Stimulated activated CD8-positive, alpha-beta memory T cell treated with anti-CD3 and anti-CD28 coated beads, Interleukin-4, amount 100 ng/mL, for 1 hour (primary cell): Measurements from ENCODE around the gene SND1.
"Not testable (repeated sequence)": the region's sequence is repeated elsewhere in the genome, so short reads cannot be mapped to it uniquely, and the experiment has no call there.

Experiments
- DNase-seq, 2 donors: peaks; one replicate each; pipeline ENCODE4 v3.0.0-alpha.2; 2020; ENCODE audit warnings: low read depth in 2 of 2, low spot score in 1 of 2

Gene SND1

DNA sequence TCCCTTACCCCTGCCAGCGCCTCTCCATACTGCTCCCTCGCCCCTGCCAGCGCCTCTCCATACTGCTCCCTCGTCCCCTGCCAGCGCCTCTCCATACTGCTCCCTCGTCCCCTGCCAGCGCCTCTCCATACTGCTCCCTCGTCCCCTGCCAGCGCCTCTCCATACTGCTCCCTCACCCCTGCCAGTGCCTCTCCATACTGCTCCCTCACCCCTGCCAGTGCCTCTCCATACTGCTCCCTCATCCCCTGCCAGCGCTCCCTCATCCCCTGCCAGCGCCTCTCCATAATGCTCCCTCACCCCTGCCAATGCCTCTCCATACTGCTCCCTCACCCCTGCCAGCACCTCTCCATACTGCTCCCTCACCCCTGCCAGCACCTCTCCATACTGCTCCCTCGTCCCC, 455.5 kb downstream of the SND1 start:
- DNase-seq, result not testable (repeated sequence)

GRCh38 chr7:128108129-128108528, 456.1 kb downstream of the SND1 start:
- no peak for DNase-seq

DNA sequence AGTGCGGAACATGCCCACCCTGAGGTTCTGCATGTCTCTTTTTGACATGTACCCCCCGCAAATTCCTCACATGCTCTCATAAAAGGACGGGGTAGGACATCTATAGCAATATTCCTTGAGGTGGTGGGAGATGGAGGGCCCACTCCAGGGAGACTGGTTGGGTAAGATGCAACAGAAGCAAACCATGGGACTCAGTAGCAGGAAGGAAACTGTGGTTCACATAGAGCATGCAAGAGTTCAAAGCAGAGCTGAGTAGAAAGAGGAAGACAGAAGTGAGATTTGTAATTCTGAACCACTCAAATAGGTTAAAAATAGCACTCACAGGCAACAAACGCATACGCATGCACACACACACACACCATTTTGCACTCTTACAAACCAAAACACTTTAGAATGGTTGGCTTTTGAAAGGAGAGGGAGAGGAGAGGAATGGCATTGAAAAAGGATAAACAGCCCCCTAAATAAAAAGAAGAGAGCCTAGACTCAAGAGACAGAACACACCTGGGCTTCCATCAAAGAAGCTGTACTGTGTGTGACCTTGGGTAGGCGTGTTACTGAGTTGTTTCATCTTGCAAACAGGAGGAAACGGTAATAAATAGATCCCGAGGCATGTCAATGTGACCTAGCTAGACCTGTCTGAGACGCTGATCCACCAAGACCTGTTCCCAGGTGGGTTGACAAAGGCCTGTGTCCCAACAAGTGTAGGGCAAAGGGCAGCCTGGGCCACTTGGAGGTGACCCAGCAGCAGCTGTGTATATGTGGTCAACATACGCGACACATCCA, 456.8 kb downstream of the SND1 start:
- DNase-seq, result no peak

DNA sequence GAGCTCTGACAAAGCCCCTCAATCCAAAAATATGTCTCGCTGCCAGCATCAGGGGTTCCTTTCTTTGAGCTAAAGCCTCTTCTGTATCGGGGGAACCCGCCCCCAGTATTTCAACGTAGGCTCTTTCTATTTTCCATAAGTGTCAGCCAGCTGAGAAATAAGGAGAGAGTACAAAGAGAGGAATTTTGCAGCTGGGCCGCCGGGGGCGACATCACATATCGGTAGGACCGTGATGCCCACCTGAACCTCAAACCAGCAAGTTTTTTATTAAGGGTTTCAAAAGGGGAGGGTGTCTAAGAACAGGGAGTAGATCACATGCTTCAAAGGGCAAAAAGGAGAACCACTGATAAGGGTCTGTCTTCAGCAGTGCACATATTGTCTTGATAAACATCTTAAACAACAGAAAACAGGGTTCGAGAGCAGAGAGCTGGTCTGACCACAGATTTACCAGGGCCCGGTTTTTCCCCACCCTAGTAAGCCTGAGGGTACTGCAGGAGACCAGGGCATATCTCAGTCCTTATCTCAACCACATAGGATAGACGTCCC, 457.5 kb downstream of the SND1 start:
- not testable (repeated sequence) for DNase-seq

GRCh38 chr7:128110641-128111364, 458.8 kb downstream of the SND1 start:
- DNase-seq, result no peak

DNA sequence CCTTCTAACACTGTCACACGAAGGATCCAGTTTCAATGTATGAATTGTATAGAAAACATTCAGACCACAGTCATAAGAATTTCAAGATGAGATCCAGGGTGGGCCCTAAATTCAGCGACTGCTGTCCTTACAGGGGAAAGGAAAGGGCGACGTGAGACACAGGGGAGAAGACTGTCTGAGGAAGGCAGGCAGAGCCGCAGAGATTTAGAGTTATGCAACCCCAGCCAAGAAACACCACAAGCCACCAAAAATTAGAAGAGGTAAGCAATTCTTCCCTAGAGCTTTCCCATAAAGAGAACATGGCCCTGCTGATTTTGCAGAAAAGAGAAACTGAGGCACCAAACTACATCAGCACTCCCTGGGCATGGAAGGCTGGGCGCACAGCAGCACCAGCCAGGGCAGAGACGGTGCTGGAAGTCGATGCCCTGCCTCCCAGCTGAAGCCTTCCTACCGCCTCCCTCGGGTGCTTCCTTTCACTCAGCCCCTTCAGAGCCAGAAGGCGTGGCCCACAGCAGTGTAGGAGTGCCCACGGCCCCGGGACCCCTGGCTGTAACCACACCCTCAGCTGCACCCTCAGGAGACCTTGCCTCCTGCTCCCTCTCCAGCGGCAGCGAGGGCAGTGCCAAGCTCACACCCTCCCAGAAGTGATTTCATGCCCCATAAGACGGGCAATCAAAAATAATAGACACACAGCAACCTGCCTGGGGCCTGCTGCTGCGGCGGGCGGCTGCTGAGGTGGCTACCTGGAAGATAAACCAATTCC, 460.2 kb downstream of the SND1 start:
- no peak for DNase-seq

GRCh38 chr7:128112781-128113221, 460.8 kb downstream of the SND1 start:
- no peak for DNase-seq

DNA sequence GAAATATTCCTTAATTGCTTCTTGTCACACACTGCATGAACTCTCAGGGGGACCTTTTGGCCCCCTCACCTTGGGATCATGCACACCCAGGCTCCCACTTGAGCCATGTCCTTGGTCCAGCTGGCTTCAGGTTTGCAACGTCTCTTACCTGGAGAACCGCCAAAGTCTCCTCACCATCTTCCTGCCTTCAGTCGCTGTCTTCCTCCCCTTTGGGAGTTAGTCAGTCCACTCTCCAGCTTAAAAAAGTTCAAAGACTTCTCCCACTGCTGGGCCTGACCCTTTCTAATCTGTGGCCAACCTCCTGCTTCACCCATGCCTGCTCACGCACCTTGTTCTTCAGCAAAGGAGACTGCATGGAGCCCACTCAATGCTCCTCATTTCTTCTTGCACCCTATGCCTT, 461.8 kb downstream of the SND1 start:
- DNase-seq, result no peak

GRCh38 chr7:128114806-128115205, 462.8 kb downstream of the SND1 start:
- DNase-seq, result no peak

DNA sequence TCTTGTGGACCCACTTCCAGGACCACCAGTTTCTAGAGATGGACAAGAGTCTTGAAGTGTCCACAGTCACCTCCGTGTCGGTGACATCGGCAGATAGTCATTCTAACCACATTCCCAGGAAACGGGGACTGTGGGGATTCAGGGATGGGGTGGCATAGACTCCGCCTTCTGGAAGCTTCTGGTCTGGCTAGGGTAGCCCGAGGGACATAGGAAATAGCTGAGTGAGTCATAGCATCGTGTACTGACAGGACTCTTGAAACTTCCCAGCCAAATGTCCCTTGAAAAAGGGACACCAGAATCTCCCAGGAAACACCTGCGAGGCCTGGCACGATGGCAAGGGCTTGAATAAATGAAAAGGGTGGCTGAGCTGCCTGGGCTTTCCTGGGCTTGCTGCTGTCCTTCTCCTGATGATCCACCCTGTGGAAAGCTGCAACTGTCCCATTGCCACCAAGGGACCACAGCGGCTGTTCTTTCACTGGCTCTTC, 463.4 kb downstream of the SND1 start:
- no peak for DNase-seq

GRCh38 chr7:128115821-128116723, 464.1 kb downstream of the SND1 start:
- no peak for DNase-seq

DNA sequence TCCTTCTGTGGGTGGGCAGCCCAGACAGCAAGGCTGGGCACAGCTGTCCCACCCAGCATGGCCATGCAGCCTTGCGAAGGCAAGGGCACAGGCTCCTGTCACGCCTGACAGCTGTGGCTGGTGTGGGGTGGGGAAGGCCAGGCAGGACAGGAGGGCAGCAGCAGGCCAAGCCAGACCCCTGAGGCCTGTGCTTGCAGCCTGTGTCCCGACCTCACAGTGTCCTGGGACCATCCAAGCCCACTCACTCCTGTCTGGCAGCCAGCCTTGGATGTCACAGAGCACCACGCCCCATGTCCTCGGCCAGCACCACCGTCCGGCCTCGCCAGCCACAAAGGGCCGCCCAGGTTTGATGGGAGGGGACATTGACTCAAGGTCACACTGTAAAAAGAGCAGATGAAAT, 464.7 kb downstream of the SND1 start:
- no peak for DNase-seq

GRCh38 chr7:128117691-128118090, 465.7 kb downstream of the SND1 start:
- no peak for DNase-seq

- no peak for DNase-seq
Observed at GRCh38 chr7:128119036-128119435, 467.0 kb downstream of the SND1 start.

- no peak for DNase-seq
Observed at GRCh38 chr7:128120116-128120515, 468.1 kb downstream of the SND1 start.

DNA sequence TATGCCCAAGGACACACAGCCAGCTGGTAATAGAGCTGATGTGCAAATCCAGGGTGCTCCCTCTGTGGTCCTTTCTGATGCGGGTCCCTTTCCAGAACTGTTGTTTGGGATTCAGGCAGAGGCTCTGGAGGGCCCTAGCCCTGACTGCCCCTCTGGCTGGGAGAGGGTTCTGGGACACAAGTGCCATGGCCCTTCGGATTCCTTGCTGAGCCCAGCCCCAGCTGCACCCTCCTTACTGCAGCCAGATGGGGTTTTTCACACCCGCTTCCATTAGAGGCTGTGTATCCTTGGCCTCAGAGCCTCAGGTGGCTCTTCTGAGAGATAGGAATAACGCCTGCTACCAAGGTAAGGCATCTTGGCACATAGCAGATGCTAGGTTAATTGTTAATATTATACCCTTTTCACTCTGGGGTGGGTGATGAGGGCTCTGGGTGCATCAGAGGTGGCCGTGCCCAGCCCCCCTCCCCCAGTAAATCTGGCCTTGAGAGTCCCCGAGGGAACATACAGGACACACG, 469.0 kb downstream of the SND1 start:
- DNase-seq, result no peak

DNA sequence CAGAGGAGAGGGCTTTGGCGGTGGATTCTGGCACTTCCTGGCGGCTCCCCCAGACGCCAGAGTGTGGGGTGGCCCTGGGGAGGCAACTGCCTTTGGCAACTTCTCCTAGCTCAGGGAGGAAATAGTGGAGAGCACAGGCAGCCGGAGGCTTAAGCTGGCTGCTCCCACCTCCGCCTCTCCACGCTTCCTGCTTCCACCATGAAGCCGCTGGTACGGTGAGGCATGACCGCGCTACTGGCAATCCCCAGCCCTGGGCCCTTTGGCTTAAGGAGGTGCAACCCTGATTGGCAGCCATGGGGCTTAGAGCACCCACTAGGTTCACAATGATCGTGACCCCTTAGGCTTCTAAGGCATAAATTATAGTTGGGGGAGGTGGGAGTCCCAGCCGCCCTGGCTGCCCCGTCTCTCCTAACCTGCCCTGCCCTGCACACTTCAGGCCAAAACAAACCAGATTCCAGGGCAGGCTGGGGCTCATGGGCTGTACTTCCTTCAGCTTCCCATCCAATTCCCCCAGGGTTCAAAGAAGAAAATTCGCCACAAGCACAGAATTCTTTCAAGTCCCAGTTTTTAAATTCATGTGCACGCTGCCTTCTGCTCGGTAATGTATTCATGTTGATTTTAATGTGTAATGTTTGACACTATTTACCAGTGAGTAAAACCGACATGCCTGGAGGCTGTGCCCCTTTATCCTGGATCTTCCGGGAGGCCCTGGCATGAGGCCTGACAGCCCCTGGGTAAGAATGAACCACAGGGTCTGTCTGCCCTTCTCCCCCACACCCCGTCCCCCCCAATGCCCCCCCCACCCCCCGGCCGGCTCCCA, 469.9 kb downstream of the SND1 start:
- no peak for DNase-seq

DNA sequence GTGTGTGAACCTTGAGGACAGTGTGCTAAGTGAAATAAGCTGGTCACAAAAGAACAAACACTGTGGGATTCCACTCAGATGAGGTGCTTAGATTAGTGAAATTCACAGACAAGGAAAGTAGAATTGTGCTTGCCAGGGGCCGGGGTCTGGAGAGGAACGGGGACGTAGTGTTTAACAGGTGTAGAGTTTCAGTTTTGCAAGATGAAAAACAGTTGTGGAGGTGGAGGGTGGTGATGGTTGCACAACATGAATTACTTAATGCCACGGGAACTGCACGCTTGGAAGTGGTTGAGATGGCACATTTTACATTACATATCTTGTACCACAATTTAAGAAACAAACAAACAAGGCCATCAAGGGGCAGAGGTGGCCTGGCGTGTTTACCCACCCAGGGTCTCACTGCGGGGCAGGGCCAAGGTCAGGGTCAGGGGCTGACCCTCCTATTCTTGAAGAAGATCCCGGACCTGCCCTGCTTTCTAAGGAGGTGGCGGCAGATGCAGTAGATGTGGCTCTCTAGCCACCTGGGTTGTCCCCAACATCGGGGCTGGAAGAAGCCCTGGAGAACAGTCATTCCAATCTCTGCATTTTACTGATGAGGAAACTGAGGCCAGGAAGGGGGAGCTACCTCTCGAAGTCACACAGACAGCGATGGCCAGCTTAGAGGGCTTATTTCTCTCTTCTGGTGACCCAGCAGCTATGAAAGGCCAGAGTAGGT, 470.7 kb downstream of the SND1 start:
- DNase-seq, result no peak
